LNCaP clone FGC (cell line): ENCODE results near the gene MAP3K9.

Experiments used
- DNase-seq: peaks from one replicate; pipeline ENCODE4 v3.0.0-alpha.2; 2011; ENCODE audit warnings: low read depth
- H3K4me3 ChIP-seq: 2 replicates; pipeline ENCODE4 v1.5.1; 2011; ENCODE audit warnings: mild to moderate bottlenecking, low read depth, low read length, control low read depth
- CTCF ChIP-seq: IDR thresholded peaks from 2 replicates; pipeline ENCODE4 v1.5.1; 2012; ENCODE audit warnings: mild to moderate bottlenecking; ENCODE audit not compliant: control insufficient read depth, insufficient read depth; ENCODE audit errors: extremely low read depth

Gene MAP3K9

GRCh38 chr14:70801836-70802235 lies 7.5 kb downstream of the MAP3K9 start:
- no peak overlapping the region for H3K4me3 ChIP-seq
- no peak for TF ChIP-seq CTCF
- no peak for DNase-seq

GRCh38 chr14:70796551-70796950 lies 12.8 kb downstream of the MAP3K9 start:
- DNase-seq, result no peak
- TF ChIP-seq CTCF, result no peak

GRCh38 chr14:70794294-70794693 lies 15.0 kb downstream of the MAP3K9 start:
- no peak for DNase-seq

More at GRCh38 chr14:70796551-70796950, 12.8 kb downstream of the MAP3K9 start:
- H3K4me3 ChIP-seq, result no peak overlapping the region

GRCh38 chr14:70793637-70794036 lies 15.7 kb downstream of the MAP3K9 start:
- no peak for TF ChIP-seq CTCF
- no peak overlapping the region for H3K4me3 ChIP-seq
- no peak for DNase-seq

More at GRCh38 chr14:70794294-70794693, 15.0 kb downstream of the MAP3K9 start:
- no peak overlapping the region for H3K4me3 ChIP-seq
- no peak for TF ChIP-seq CTCF

- no peak for TF ChIP-seq CTCF
- H3K4me3 ChIP-seq, result no peak overlapping the region
- DNase-seq, result no peak
Measured at GRCh38 chr14:70792939-70793338, 16.4 kb downstream of the MAP3K9 start.

GRCh38 chr14:70791971-70792370 lies 17.3 kb downstream of the MAP3K9 start:
- TF ChIP-seq CTCF, result no peak
- DNase-seq, result no peak
- no peak overlapping the region for H3K4me3 ChIP-seq

- no peak overlapping the region for H3K4me3 ChIP-seq
- no peak for DNase-seq
- no peak for TF ChIP-seq CTCF
Measured at GRCh38 chr14:70789961-70790360, 19.4 kb downstream of the MAP3K9 start.
